ENCODE data around the gene TJP2. TPM values are rescaled to one million over a fixed set of nuclear protein-coding genes. Genes with fewer than 3 reads are reported as not detected.
A peak's percentile ranks its signal among the peaks of the same experiment; 100 is the strongest.

TJP2 gene
- total RNA-seq, 2 donors from 2014 or later = 207 to 226 TPM

- no peak for ATAC-seq (ENCODE audit: insufficient number of reproducible peaks, low FRiP score, low read depth)
These were observed 32.2 kb upstream of the TJP2 start for GRCh38 chr9:69141851-69142250.

GRCh38 chr9:69143291-69143690 lies 30.8 kb upstream of the TJP2 start:
- peaks cover 8 to 9% of the 10 kb centered on the region in 2 donors for H3K4me1 ChIP-seq (ENCODE audit: control insufficient read depth in 1 of 2, low read depth in 2 of 2)
- no peak overlapping the region for H3K27ac ChIP-seq
- no peak for TF ChIP-seq CTCF (IDR thresholded peaks at IDR 0.05)
- ATAC-seq (ENCODE audit: insufficient number of reproducible peaks, low FRiP score, low read depth) (no peak), DNase-seq (ENCODE audit: low spot score) (no peak)
- H3K9me3 ChIP-seq = no peaks in the 10 kb centered on the region
- H3K27me3 ChIP-seq (replicated peaks; ENCODE audit: insufficient read depth) = no peaks in the 10 kb centered on the region
- no peak overlapping the region for H3K4me3 ChIP-seq
- H3K36me3 ChIP-seq = no peaks in the 10 kb centered on the region

More at GRCh38 chr9:69141851-69142250, 32.2 kb upstream of the TJP2 start:
- no peak for TF ChIP-seq CTCF (IDR thresholded peaks at IDR 0.05)
- H3K4me1 ChIP-seq (ENCODE audit: control insufficient read depth in 1 of 2, low read depth in 2 of 2) = peaks cover 8 to 9% of the 10 kb centered on the region in 2 donors
- no peak overlapping the region for H3K27ac ChIP-seq
- H3K27me3 ChIP-seq (replicated peaks; ENCODE audit: insufficient read depth) = no peaks in the 10 kb centered on the region
- no peak for DNase-seq (ENCODE audit: low spot score)
- no peak overlapping the region for H3K4me3 ChIP-seq
- H3K36me3 ChIP-seq = no peaks in the 10 kb centered on the region
- no peaks in the 10 kb centered on the region for H3K9me3 ChIP-seq

GRCh38 chr9:69145144-69145715 lies 28.8 kb upstream of the TJP2 start:
- no peak overlapping the region for H3K4me3 ChIP-seq
- ATAC-seq (ENCODE audit: insufficient number of reproducible peaks, low FRiP score, low read depth) = no peak
- no peak for TF ChIP-seq CTCF (IDR thresholded peaks at IDR 0.05)
- no peak overlapping the region for H3K27ac ChIP-seq
- H3K4me1 ChIP-seq (ENCODE audit: control insufficient read depth in 1 of 2, low read depth in 2 of 2) = peaks cover 9 to 24% of the 10 kb centered on the region in 2 donors
- H3K9me3 ChIP-seq = no peaks in the 10 kb centered on the region
- no peaks in the 10 kb centered on the region for H3K36me3 ChIP-seq
- no peak for DNase-seq (ENCODE audit: low spot score)
- no peaks in the 10 kb centered on the region for H3K27me3 ChIP-seq (replicated peaks; ENCODE audit: insufficient read depth)

- Histone ChIP-seq H3K4me1 (ENCODE audit: control insufficient read depth in 1 of 2, low read depth in 2 of 2) (peaks cover 4 to 26% of the 10 kb centered on the region in 2 donors), H3K9me3 (no peaks in the 10 kb centered on the region), H3K36me3 (no peaks in the 10 kb centered on the region), H3K27me3 (replicated peaks; ENCODE audit: insufficient read depth) (no peaks in the 10 kb centered on the region), H3K4me3 (no peak overlapping the region), H3K27ac (no peak overlapping the region)
- DNase-seq (ENCODE audit: low spot score) (no peak), ATAC-seq (ENCODE audit: insufficient number of reproducible peaks, low FRiP score, low read depth) (no peak)
- TF ChIP-seq CTCF (IDR thresholded peaks at IDR 0.05) = no peak
These were observed 26.8 kb upstream of the TJP2 start for GRCh38 chr9:69147041-69147834.

- no peaks in the 10 kb centered on the region for H3K27me3 ChIP-seq (replicated peaks; ENCODE audit: insufficient read depth)
- H3K4me3 ChIP-seq = peak overlapping the region; percentile 19
- H3K36me3 ChIP-seq = no peaks in the 10 kb centered on the region
- TF ChIP-seq CTCF (IDR thresholded peaks at IDR 0.05) = peak; percentile 64
- DNase-seq (ENCODE audit: low spot score) (no peak), ATAC-seq (ENCODE audit: insufficient number of reproducible peaks, low FRiP score, low read depth) (peak; percentile 66)
- peaks cover 0 to 28% of the 10 kb centered on the region in 2 donors for H3K4me1 ChIP-seq (ENCODE audit: control insufficient read depth in 1 of 2, low read depth in 2 of 2)
- peak overlapping the region; percentile 32 to 54 for H3K27ac ChIP-seq
- no peaks in the 10 kb centered on the region for H3K9me3 ChIP-seq
These were observed 24.7 kb upstream of the TJP2 start for GRCh38 chr9:69149321-69149807.
